ES-I3 (cell line): ENCODE measurements around the gene LIX1L.

ENCODE experiments used
- H3K36me3 ChIP-seq: 2 replicates; pipeline ENCODE4 v1.6.1; 2013; ENCODE audit warnings: mild to moderate bottlenecking, low read length, control low read depth, moderate library complexity; ENCODE audit not compliant: insufficient read depth
- H3K4me1 ChIP-seq: 2 replicates; pipeline ENCODE4 v1.6.1; 2013; ENCODE audit warnings: mild to moderate bottlenecking, control low read depth, low read length; ENCODE audit not compliant: insufficient read depth
- H3K9ac ChIP-seq: 2 replicates; pipeline ENCODE4 v1.6.1; 2013; ENCODE audit warnings: low read depth, mild to moderate bottlenecking, low read length, moderate library complexity
- H3K9me3 ChIP-seq: 2 replicates; pipeline ENCODE4 v1.6.1; 2013; ENCODE audit warnings: mild to moderate bottlenecking, low read length, moderate library complexity; ENCODE audit not compliant: control insufficient read depth, insufficient read depth

The LIX1L gene

GRCh38 chr1:145961425-145962156 is 3.8 kb upstream of the LIX1L start:
- Histone ChIP-seq H3K9ac (peak overlapping the region; percentile 86; the same call in 1 of the 2 replicates), H3K9me3 (no peaks in the 10 kb centered on the region), H3K4me1 (peaks cover 10% of the 10 kb centered on the region), H3K36me3 (no peaks in the 10 kb centered on the region)

- H3K9ac ChIP-seq, result peak overlapping the region; percentile 86
- peaks cover 10% of the 10 kb centered on the region for H3K4me1 ChIP-seq
- no peaks in the 10 kb centered on the region for H3K36me3 ChIP-seq
- H3K9me3 ChIP-seq, result no peaks in the 10 kb centered on the region
Observed at GRCh38 chr1:145961109-145961424, 3.2 kb upstream of the LIX1L start.

GRCh38 chr1:145960468-145961108 is 2.8 kb upstream of the LIX1L start:
- Histone ChIP-seq H3K36me3 (no peaks in the 10 kb centered on the region), H3K4me1 (peaks cover 10% of the 10 kb centered on the region), H3K9me3 (no peaks in the 10 kb centered on the region), H3K9ac (peak overlapping the region; percentile 86)

GRCh38 chr1:145959957-145960467 is 2.2 kb upstream of the LIX1L start:
- H3K9me3 ChIP-seq, result no peaks in the 10 kb centered on the region
- H3K36me3 ChIP-seq, result no peaks in the 10 kb centered on the region
- peaks cover 10% of the 10 kb centered on the region for H3K4me1 ChIP-seq
- H3K9ac ChIP-seq, result peak overlapping the region; percentile 86

GRCh38 chr1:145959333-145959732 is 1.5 kb upstream of the LIX1L start:
- H3K9me3 ChIP-seq, result no peaks in the 10 kb centered on the region
- H3K4me1 ChIP-seq, result peaks cover 10% of the 10 kb centered on the region
- H3K36me3 ChIP-seq, result no peaks in the 10 kb centered on the region
- H3K9ac ChIP-seq, result no peak overlapping the region

GRCh38 chr1:145958734-145959133 is 917 bp upstream of the LIX1L start:
- H3K9me3 ChIP-seq, result no peaks in the 10 kb centered on the region
- peaks cover 10% of the 10 kb centered on the region for H3K4me1 ChIP-seq
- H3K9ac ChIP-seq, result no peak overlapping the region
- no peaks in the 10 kb centered on the region for H3K36me3 ChIP-seq

GRCh38 chr1:145956781-145957442 is 905 bp downstream of the LIX1L start:
- Histone ChIP-seq H3K9ac (peak overlapping the region; percentile 68), H3K9me3 (no peaks in the 10 kb centered on the region), H3K36me3 (no peaks in the 10 kb centered on the region), H3K4me1 (peaks cover 7% of the 10 kb centered on the region)

GRCh38 chr1:145956361-145956760 is 1.5 kb downstream of the LIX1L start:
- Histone ChIP-seq H3K36me3 (no peaks in the 10 kb centered on the region), H3K9me3 (no peaks in the 10 kb centered on the region), H3K9ac (peak overlapping the region; percentile 68; the same call in 1 of the 2 replicates), H3K4me1 (peaks cover 7% of the 10 kb centered on the region)

- H3K4me1 ChIP-seq, result peaks cover 10% of the 10 kb centered on the region
- H3K9me3 ChIP-seq, result no peaks in the 10 kb centered on the region
- peak overlapping the region; percentile 6; the same call in 1 of the 2 replicates for H3K9ac ChIP-seq
- no peaks in the 10 kb centered on the region for H3K36me3 ChIP-seq
Observed at GRCh38 chr1:145955436-145955835, 2.4 kb downstream of the LIX1L start.

GRCh38 chr1:145953861-145954260 is 4.0 kb downstream of the LIX1L start:
- H3K9ac ChIP-seq, result no peak overlapping the region
- peaks cover 7% of the 10 kb centered on the region for H3K4me1 ChIP-seq
- no peaks in the 10 kb centered on the region for H3K9me3 ChIP-seq
- H3K36me3 ChIP-seq, result no peaks in the 10 kb centered on the region

GRCh38 chr1:145952903-145953302 is 4.9 kb downstream of the LIX1L start:
- H3K36me3 ChIP-seq, result no peaks in the 10 kb centered on the region
- H3K4me1 ChIP-seq, result peaks cover 9% of the 10 kb centered on the region
- no peak overlapping the region for H3K9ac ChIP-seq
- no peaks in the 10 kb centered on the region for H3K9me3 ChIP-seq

- H3K9me3 ChIP-seq, result no peaks in the 10 kb centered on the region
- H3K36me3 ChIP-seq, result no peaks in the 10 kb centered on the region
- H3K4me1 ChIP-seq, result peaks cover 21% of the 10 kb centered on the region
- H3K9ac ChIP-seq, result no peak overlapping the region
Observed at GRCh38 chr1:145951526-145951925, 6.3 kb downstream of the LIX1L start.

GRCh38 chr1:145949219-145949618 is 8.6 kb downstream of the LIX1L start:
- Histone ChIP-seq H3K36me3 (no peaks in the 10 kb centered on the region), H3K9me3 (no peaks in the 10 kb centered on the region), H3K4me1 (peaks cover 21% of the 10 kb centered on the region), H3K9ac (no peak overlapping the region)

GRCh38 chr1:145947551-145947950 is 10.3 kb downstream of the LIX1L start:
- H3K36me3 ChIP-seq, result no peaks in the 10 kb centered on the region
- H3K9me3 ChIP-seq, result no peaks in the 10 kb centered on the region
- no peak overlapping the region for H3K9ac ChIP-seq
- peaks cover 21% of the 10 kb centered on the region for H3K4me1 ChIP-seq
